ENCODE results near the gene SVEP1.

- TF ChIP-seq CTCF (IDR thresholded peaks at IDR 0.05; ENCODE audit: insufficient read depth, low read length, poor library complexity, severe bottlenecking), result no peak
- TF ChIP-seq EZH2phosphoT487 (conservative IDR thresholded peaks at IDR 0.05; ENCODE audit: low read length), result no peak
Measured at GRCh38 chr9:110463499-110463898, 116.0 kb downstream of the SVEP1 start.
